ENCODE measurements around the gene BOLA2.
"Not testable (repeated sequence)": the region's sequence is repeated elsewhere in the genome, so short reads cannot be mapped to it uniquely, and the experiment has no call there.

The BOLA2 gene

DNA sequence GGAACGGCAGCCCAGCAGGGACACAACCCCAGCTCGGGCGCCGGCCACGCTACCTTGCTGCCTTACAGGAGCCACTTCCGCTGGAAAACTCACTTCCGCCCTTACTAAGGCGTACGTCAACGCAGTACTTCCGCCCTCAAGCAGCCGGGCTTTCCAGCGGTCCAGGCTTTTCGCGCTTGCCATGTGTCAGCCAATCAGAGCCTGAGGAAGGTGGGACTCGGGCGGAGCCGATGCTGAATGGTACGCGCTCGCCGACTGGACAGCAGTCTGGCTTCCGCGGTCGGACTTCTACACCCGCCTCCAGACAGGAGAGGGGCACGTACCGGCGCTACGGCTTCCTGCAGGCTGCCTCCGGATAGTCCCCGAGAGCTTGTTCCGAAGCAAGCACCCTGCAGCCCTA lies at the start of gene BOLA2, which contains the start of gene SLX1B:
Gene BOLA2, minus strand, starts transcription at position 83 of the 400 bp plus-strand sequence. CDS start 98 bp downstream, outside the sequence.
Gene SLX1B, plus strand, starts transcription at position 265 of the 400 bp plus-strand sequence.
- not testable (repeated sequence) for DNase-seq

DNA sequence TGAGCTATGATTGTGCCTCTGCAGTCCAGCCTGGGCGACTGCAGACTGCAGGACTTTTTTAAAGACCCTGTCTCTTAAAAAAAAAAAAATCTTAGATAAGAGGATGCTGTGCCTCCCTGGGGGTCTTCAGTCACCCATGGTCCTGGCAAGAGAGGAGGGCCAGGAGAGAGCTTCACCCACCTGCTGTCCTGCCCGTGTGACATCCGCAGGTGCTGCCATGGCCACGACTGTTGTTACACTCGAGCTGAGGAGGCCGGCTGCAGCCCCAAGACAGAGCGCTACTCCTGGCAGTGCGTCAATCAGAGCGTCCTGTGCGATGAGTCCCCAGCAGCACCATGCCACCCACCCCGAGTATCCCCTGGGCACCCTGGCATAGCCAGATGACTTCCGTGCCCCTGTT lies 28.1 kb upstream of the BOLA2 start:
- DNase-seq = peak; percentile 0 to 1

DNA sequence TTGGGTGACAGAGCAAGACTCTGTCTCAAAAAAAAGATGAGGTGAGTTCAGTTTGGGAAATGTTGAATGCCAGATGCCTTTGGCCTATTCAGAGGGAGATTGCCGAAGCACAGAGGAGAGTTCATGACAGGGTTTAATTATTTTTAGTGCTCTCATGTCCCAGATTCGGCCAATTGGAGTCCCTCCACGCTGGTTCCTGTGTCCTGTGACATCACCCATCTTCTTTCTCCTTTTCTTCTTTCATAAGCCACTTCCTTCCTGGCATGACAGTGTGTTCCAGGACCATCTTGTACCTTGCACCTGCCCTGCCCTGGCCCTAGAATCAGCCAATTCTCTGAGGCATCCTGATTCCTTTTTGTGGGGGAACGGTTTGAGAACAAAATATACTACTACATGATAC lies 17.9 kb upstream of the BOLA2 start:
- not testable (repeated sequence) for DNase-seq

DNA sequence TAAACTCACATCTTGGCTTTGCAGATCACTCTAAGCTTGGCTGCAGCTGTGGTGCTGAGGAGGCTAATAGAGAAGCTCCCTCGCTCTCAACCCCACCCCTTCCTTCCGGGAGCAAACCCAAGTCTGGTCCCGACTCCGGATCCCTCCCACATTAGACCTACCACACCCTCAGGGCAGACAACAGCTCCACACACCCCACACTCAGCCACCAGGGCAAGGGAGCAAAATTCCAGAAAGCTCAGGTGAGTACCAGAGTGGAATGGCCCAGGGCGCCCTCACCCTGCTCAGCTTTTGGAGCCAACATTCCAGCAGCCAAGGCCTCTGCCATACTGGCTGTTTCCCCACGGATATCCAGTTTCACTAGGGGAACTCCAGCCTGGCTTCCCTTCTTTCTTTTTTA lies 15.5 kb upstream of the BOLA2 start:
- DNase-seq = peak; percentile 23 to 51

DNA sequence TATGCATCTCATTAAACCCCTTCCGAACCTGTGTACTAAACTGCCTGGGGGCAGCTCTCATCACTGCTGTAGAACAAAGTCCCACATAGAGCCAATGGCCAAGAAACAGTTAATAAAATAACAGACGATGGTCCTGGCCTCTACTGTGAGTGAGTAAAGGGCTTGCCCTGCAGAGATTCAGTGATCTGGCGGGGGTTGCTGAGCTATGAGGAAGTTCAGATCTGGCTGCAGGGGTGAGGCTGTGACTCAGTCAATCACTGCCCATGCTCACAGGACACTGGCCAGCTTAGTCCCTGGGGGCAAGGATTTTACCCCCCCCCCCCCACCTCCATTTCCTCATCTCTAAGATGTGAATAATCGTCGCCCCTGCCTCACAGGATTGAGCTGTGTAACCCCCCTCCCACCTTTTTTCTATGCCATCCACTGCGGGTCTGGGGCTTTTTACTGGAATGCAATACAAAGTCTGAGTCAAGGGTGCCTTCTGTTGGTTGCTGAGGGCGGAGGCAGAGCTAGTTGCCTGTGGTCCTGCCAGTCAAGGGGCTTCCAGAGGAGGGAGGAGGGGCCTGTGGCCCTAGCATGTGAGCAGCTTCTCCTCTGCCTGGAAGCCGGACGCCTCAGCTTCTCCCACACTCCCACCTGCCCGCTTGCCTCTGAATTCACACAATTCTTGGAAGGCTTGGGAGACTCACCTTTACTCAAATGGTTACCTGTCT lies 13.7 kb upstream of the BOLA2 start:
- not testable (repeated sequence) for DNase-seq

DNA sequence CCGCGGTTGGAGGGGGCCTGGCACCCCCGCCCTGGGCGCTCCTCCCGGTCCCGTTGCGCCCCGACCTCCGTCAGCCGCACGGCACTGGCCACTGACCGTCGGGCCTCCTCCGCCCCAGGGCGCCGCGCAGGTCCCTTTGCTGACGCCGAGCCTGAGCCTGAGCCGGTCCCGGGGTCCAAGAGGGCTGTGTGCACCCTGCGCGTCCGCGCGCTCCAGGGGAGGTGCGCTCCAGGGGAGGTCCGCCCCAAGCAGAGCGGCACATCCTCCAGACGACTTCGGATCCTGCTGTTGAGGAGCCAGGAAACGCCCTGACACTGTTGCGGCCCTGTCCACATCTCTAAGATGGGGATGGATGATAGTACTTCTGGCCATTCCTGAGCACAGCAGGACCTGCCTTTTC lies 12.8 kb upstream of the BOLA2 start:
- DNase-seq = not testable (repeated sequence)

DNA sequence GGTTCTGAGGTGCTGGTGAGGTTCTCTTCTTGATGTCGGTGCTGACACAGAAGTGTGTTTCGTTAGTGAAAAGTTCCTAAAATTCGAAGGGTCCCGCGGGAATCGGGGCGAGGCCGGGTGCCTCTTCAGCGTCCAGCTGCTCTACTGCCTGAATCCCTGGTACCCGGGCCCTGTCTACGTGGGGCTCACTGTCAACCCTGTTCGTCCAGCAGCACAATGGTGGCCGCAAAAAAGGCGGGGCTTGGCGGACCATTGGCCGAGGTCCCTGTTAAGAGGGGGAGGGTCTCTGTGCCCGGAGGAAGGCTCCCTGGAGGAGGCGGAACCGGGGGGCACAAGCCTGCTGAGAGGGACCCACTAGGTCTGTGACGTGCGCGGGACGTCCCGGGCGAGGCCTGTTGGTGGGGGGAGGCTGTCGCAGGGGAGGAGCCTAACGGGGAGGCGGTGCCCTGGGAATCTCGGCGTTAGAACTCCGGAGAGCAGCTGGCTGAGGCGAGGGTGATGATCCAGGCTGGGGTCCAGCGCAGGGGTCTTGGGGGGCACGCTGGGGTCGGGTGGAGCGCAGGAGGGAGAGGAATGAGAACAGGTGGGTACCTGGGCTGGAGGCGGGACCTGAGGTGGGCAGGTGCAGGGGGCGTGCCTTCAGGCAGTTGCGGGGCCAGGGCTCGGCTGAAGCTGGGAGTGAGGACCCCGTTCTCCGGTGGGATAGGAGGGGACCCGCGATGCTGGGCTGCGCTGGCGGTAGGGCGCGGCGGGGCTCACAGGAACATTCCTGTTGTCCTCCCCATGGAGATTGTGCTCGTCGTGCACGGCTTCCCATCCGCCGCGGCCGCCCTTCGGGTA lies 12.1 kb upstream of the BOLA2 start:
- not testable (repeated sequence) for DNase-seq

DNA sequence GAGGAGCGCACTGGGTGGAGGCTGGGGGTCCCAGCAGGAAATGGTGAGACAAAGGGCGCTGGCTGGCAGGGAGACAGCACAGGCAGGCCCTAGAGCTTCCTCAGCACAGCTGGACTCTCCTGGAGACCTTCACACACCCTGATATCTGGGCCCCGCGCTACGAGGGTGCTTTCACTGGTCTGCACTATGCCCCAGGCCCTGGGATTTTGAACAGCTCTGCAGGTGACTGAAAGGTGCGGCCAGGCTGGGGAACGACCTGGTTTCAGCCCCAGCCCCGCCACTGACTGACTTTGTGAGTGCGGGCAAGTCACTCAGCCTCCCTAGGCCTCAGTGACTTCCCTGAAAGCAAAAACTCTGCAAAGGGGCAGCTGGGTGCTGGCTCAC lies 6.5 kb upstream of the BOLA2 start:
- DNase-seq = not testable (repeated sequence)

DNA sequence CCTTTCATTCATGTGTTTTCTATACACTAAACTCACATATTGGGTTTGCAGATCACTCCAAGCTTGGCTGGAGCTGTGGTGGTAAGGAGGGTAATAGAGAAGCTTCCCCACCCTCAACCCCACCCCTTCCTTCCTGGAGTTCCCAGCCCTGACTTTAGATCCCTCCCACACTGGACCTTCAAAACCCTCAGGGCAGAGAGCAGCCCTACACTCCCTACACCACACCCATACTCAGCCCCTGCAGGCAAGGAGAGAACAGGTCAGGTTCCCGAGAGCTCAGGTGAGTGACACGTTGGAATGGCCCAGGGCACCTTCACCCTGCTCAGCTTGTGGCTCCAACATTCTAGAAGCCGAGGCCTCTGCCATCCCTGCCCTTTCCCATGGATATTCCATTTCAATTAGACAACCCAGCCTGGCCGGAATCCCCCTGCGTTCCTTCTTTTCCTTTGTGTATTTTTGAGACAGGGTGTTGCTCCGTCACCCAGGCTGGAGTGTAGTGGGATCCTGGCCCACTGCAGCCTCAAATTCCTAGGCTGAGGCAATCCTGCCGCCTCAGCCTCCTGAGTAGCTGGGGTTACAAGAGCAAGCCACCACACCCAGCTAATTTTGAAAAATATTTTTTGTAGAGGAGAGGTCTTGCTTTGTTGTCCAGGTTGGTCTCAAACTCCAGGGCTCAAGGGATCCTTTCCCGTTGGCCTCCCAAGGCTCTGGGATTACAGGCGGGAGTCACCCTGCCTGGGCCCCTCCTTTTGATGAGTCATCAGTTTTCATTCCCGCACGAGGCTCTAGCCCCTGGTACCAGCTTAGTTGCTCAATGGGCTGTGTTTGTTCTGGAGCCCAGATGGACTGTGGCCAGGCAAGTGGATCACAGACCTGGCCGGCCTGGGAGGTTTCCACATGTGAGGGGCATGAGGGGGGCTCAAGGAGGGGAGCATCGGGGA lies 5.8 kb upstream of the BOLA2 start, which contains the start of gene SULT1A4:
Gene SULT1A4, plus strand, starts transcription at position 208 of the 941 bp plus-strand sequence. CDS start 1,473 bp downstream, outside the sequence.
- DNase-seq = not testable (repeated sequence)

DNA sequence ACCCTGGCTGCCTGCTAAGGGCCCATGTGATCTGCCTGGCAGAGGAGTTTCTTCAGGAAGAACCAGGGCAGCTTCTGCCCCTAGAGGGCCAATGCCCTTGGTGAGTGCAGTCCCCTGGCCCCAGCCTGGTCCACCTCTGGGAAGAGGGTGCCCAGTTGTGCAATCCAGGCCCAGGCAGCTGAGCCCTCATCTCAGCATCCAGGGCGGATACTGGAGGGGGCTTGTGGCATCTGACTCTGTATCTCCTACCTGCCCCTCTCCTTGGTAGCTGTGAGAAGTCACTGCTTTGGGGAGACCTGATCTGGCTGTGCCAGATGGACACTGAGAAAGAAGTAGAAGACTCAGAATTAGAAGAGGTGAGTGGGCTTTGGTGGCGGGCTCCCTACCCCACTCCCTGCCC lies 3.5 kb upstream of the BOLA2 start:
- peak in 1 of 2 experiments; percentile 0 for DNase-seq

DNA sequence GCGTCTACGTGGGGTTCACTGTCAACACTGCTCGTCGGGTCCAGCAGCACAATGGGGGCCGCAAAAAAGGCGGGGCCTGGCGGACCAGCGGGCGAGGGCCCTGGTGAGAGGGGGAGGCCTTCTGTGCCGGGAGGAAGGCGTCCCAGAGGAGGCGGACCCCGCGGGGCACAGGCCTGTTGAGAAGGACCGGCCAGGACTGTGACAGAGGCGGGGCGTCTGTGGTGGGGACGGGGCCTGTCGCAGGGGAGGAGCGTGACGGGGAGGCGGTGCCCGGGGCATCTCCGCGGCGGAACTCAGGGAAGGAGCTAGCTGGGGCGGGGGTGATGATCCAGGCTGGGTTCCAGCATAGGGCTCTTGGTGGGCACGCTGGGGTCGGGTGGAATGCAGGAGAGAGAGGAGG lies 677 bp upstream of the BOLA2 start:
- not testable (repeated sequence) for DNase-seq

DNA sequence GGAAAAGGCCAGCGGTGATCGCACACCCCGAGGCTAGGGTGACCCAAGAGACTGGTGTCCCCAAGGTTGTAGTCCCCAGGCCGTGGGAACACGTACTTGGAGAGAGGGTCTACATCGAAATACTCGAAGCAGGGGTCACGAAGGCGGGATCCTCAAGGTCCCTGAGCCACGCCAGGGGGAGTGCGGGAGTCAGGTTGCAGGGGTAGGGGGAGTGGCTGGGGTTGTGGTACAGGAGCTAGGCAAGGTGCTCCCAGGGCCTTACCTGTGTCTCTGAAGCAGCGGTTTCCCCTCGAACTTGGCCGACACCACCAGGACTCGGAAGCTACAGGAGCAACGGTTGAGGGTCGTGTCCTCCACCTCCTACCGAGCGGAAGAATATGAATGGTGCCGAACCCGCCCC lies 397 bp downstream of the BOLA2 start:
- DNase-seq = not testable (repeated sequence)

DNA sequence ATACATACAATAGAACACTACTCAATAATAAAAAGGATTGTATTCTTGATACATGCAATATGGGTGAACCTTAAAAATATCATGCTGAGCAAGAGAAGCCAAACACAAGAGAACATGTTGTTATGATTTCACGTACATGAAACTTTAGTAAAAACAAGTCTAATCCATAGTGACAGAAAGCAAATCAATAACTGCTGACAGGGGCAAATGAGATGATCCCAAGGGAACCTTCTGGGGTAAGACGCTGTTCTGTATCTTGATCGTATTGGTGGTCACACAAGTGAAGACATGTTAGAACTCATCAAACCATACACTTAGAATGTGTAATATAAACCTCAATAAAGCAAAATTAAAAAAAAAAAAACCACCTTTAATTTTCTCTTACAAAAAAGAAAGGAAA lies 28.8 kb downstream of the BOLA2 start:
- DNase-seq = not testable (repeated sequence)

DNA sequence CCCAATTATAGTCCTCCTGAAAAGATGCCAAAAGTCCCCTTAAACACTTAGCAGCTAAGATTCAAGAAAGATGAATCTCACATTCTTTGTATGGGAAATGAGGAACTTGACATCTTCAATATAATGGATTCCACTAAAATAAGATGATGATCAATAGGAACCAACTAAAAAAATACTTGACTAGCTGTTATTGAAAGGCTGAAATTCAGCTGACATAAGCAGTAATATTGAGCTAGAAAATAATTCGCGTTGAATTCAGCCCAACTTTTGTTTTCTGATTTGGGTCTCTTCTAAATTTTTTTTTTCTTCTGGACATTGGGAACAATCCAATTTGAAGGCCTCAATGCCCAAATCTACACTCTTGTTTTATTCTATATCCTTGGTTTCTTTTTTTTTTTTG lies 30.6 kb downstream of the BOLA2 start:
- not testable (repeated sequence) for DNase-seq

DNA sequence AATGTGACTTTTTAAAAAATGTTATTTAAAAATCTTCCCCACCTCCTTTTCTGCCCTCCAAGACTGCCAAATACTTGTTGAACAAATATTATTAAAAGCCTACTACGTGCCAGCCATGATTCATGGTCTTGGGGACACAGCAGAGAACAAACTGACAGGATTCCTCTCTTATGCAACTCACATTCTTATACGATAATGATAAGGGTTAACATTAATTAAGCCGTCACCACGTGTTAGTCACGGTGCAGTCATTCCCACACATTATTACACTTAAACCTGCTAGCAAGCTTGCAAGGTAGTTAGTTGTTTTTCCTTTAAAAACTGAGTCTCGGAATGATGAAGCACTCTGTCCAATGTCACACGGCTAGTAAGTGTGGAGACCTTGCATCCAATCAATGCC lies 48.9 kb downstream of the BOLA2 start:
- DNase-seq = not testable (repeated sequence)
